Brain microvascular endothelial cell (primary cell): ENCODE results near the gene TNFRSF21.
A peak's percentile ranks its signal among the peaks of the same experiment; 100 is the strongest.

Experiments
- DNase-seq: peaks from one replicate; pipeline ENCODE4 v3.0.0-alpha.2; 2020
- H3K27ac ChIP-seq: fragments of 250-450 bp; sonication (Bioruptor Pico); 2 replicates; pipeline ENCODE4 v1.5.1; 2020; ENCODE audit warnings: mild to moderate bottlenecking, moderate library complexity
- H3K27me3 ChIP-seq: fragments of 250-450 bp; sonication (Bioruptor Pico); replicated peaks from 2 replicates; pipeline ENCODE4 v1.5.1; 2020; ENCODE audit warnings: mild to moderate bottlenecking
- H3K36me3 ChIP-seq: fragments of 250-450 bp; sonication (Bioruptor Pico); replicated peaks from 2 replicates; pipeline ENCODE4 v1.5.1; 2020; ENCODE audit warnings: mild to moderate bottlenecking
- H3K4me3 ChIP-seq: 2 replicates; pipeline ENCODE4 v1.5.1; 2011; ENCODE audit warnings: low read depth, mild to moderate bottlenecking, control low read depth, low read length, moderate library complexity
- CTCF ChIP-seq: IDR thresholded peaks from 2 replicates; pipeline ENCODE4 v1.5.1; 2011; ENCODE audit warnings: low read depth, mild to moderate bottlenecking, moderate library complexity, low read length, control low read depth, inconsistent platforms; ENCODE audit errors: missing control alignments
- in situ Hi-C: cut with HindIII; loops from 2 replicates; pipeline ENCODE4 v1.10.0; 2017; ENCODE audit warnings: low sequenced_read_pairs, low pct_ligation_motif_present

The TNFRSF21 gene

GRCh38 chr6:47221565-47221964 is 88.1 kb downstream of the TNFRSF21 start:
- in situ Hi-C loops, result no loop called here
- no peak for TF ChIP-seq CTCF
- H3K27ac ChIP-seq, result no peak overlapping the region
- H3K36me3 ChIP-seq, result no peaks in the 10 kb centered on the region
- no peak for DNase-seq
- no peaks in the 10 kb centered on the region for H3K27me3 ChIP-seq
- H3K4me3 ChIP-seq, result no peak overlapping the region

- Histone ChIP-seq H3K4me3 (no peak overlapping the region), H3K27me3 (no peaks in the 10 kb centered on the region), H3K36me3 (no peaks in the 10 kb centered on the region), H3K27ac (no peak overlapping the region)
- no peak for TF ChIP-seq CTCF
- in situ Hi-C loops, result no loop called here
- DNase-seq, result peak; percentile 41
Observed at GRCh38 chr6:47209632-47210031, 100.1 kb downstream of the TNFRSF21 start.

- Histone ChIP-seq H3K27me3 (no peaks in the 10 kb centered on the region), H3K27ac (no peak overlapping the region), H3K36me3 (no peaks in the 10 kb centered on the region), H3K4me3 (no peak overlapping the region)
- in situ Hi-C loops, result no loop called here
- DNase-seq, result no peak
- TF ChIP-seq CTCF, result no peak
Observed at GRCh38 chr6:47207261-47207660, 102.4 kb downstream of the TNFRSF21 start.

- peak; percentile 54 for DNase-seq
- H3K27ac ChIP-seq, result no peak overlapping the region
- H3K4me3 ChIP-seq, result no peak overlapping the region
- in situ Hi-C loops, result no loop called here
- TF ChIP-seq CTCF, result no peak
- H3K36me3 ChIP-seq, result no peaks in the 10 kb centered on the region
- H3K27me3 ChIP-seq, result no peaks in the 10 kb centered on the region
Observed at GRCh38 chr6:47206626-47207025, 103.1 kb downstream of the TNFRSF21 start.

GRCh38 chr6:47203938-47204611 is 105.6 kb downstream of the TNFRSF21 start:
- TF ChIP-seq CTCF, result no peak
- Histone ChIP-seq H3K27me3 (no peaks in the 10 kb centered on the region), H3K36me3 (no peaks in the 10 kb centered on the region), H3K27ac (no peak overlapping the region), H3K4me3 (no peak overlapping the region)
- DNase-seq, result no peak
- in situ Hi-C loops, result no loop called here
